Stimulated activated CD8-positive, alpha-beta memory T cell treated with anti-CD3 and anti-CD28 coated beads, Interleukin-4, amount 100 ng/mL, for 24 hours (primary cell): ENCODE data around the gene ITPRIP.

Source experiments
- DNase-seq: peaks from one replicate; pipeline ENCODE4 v3.0.0-alpha.2; 2020; ENCODE audit warnings: low read depth

ITPRIP gene

GRCh38 chr10:104340111-104340526, 1.9 kb upstream of the ITPRIP start:
- no peak for DNase-seq

- no peak for DNase-seq
Observed at GRCh38 chr10:104339469-104340110, 1.3 kb upstream of the ITPRIP start.

DNA sequence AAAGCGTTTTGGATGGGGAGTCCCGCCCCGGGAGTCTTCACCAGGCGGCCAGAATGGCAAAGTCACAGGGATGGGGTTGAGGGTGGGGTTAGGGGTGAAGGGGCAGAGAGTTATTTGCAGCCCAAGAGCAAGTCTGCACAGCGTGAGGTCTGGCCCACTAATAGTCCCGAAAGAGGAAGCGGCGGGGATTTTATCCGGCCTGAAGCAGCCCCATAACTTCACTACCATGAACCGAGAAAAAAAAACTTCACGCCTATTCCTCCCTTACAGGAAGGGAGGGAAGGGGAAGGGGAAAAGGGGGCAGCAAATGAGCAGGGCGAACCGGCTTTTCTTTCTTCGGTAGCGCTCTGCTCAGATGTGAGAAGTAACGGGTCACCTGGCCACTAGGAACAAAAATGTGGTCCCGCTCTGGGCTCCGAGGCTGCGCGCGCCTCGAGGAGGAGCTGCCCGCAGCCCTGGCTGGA, 712 bp downstream of the ITPRIP start:
- no peak for DNase-seq

DNA sequence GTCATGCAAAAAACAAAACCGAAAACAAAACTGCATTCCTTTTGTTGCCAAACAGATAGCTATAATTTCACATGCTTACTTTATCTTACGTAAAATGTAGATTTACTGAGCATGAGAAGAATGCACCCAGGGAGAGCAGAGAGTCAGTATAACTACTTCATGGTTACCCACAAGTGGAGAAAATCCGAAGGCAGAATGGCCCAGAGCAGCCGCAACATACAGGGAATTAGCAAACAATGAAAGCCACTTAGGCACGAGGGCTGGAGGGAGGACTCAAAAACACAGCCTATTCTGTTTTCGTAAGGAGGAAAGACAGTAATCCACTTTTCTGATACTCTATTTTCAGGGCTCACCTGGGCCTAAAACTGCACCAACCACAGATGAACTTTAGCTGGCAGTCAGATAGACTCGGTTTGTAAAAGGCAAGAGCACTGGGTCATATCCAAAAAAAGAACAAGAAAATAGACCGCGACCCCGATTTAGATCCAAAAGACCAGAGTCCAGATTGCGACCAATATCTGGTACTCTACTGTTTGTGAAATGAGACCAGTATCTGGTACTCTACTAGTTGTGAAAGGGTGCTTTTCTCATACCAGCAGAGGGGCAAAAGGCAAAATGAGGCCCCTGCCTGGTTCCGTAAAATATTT, 1.3 kb downstream of the ITPRIP start:
- DNase-seq = no peak

- no peak for DNase-seq
Observed at GRCh38 chr10:104334965-104335650, 3.2 kb downstream of the ITPRIP start.

GRCh38 chr10:104334561-104334960, 3.7 kb downstream of the ITPRIP start:
- DNase-seq = no peak

DNA sequence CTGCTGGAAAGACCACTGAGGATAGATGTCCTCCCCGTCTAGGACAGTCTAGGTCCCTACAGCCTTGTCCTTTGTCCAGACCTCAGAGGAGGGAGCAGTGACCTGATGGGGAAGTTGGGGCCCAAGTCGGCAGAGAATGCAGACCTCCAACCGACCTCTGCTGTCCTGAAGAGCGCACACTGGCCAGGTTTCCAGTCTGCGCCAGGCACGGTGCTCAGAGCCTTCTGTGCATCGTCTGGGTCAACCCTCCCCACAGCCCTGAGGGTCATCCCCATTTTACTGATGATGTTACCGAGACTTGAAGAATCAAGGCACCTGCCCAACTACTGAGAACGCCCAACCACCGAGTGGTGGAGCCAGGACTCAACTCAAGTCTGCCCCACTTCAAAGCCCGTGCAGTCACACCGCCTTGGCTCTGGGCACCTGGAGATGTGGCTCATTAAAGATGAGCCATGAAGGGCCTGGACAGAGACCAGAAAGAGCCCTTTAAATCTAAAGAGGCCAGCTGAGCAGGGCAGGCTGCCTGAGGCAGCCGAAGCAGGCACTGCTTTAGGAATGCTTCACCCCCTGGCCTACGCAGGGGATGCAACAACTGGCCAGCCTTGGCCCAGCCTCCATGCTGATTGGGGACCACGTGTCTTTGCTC, 4.4 kb downstream of the ITPRIP start:
- no peak for DNase-seq

- DNase-seq = peak; percentile 40
Observed at GRCh38 chr10:104333032-104333727, 5.1 kb downstream of the ITPRIP start.

GRCh38 chr10:104332243-104333031, 5.8 kb downstream of the ITPRIP start:
- no peak for DNase-seq

DNA sequence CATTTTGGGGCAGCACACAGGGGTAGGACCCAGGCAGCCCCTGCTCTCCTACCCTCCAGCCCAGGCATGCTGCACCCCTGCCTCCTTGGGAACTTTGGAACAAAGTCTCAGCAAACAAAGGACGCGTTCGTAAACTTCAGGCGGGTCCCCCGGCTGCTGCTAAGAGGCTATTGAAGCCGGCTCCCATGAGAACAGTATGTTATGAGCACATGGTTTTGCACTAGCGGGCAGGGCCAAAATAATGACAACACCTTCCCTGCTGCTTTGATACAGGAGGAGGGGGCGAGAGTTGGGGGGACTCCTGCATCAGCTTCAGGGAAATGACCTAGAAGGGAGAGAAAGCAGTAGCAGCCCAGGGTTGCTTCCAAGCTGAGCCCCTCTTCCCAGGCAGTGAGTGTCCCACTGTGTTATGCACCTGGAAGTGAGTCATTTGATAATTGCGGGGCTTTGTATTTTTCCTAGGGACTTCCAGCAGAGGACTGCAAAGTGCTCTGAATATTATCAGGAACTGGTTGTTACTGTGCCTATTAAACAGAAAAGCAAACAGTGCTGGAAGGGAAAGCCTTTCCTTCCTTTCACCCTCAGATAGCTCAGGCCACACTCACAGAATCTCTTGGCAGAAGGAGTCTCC, 6.9 kb downstream of the ITPRIP start:
- DNase-seq = no peak

GRCh38 chr10:104330168-104331110, 7.8 kb downstream of the ITPRIP start:
- no peak for DNase-seq

GRCh38 chr10:104329735-104330134, 8.5 kb downstream of the ITPRIP start:
- no peak for DNase-seq

GRCh38 chr10:104328896-104329710, 9.2 kb downstream of the ITPRIP start:
- peak; percentile 66 for DNase-seq

- DNase-seq = no peak
Observed at GRCh38 chr10:104328646-104328895, 9.7 kb downstream of the ITPRIP start.

DNA sequence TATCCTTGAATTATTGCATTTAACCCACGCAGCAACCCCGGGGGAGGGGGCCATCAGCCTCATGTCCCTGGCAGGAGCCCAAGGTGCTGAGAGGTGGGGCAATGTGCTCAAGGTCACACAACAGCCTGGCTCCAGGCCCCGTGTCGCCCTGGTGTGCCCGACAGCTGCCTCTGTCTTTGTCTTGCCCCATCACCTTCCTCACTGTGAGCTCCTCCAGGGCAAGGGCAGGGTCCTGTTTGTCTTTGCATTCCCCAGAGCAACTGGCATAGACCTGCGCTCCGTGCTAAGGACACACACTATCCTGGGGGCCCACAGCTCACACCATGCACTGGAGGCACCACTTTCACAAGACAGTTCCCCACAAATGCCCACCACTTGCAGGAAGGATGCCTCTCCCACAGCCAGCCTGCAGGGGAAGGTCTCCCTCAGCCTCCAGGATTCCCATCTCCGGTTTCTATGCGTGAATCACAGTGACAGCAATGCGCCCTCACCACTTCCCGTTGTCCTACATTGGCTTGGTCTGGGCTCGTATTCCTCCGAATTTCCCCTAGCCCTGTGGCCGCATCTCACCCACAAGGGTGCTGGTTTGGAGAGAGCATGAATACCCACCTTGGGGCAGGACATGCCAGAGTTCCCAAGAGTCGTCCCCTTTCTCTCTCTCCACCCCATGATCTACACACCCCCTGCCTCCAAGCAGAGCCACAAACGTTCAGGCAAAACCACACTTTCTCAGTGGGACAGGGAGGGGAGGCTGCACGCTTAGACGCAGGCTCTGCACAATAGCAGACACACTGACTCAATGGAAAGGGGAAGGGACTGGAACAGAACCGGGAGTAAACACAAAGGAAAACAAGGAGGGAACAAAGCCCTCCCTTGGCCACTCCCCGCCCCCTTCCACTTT, 10.3 kb downstream of the ITPRIP start:
- DNase-seq = no peak

DNA sequence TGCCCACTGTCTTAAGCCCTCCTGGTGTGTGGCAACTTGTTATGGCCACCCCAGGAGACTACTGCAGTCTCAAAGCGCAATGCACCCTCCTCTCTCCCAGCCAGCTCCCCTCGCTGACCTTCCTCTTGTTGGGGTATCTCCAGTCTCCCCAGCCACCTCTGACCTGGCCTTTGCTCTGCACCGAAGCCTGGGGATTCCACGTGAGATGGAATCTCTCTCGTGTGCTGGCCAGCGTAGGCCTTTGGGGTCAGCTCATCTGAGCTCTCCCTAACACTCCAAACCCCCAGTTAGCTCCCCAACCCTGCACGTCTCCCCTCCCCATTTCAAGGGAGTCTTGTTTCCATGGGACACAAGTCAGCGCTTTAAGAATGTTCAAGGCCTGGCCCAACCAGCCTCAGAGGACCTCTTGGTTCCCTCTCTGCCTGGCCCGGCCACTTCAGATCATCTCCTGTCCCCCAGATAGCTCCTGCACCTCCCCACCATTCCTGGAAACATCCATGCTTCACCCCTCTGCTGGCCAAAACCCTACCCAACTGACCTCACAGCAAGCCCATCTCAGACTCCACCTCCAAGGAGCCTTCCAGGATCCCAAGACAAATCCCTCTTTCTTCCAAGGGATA, 11.2 kb downstream of the ITPRIP start:
- no peak for DNase-seq
